Measurements from ENCODE around the gene ZDHHC18. TPM values are rescaled to one million over a fixed set of nuclear protein-coding genes. Genes with fewer than 3 reads are reported as not detected.

Gene ZDHHC18
- total and polyA plus RNA-seq, 2 of the 8 experiments (the other 6 are each of a cell fraction or from before 2014, with no cell fraction given), result 29.7 to 49.8 TPM

DNA sequence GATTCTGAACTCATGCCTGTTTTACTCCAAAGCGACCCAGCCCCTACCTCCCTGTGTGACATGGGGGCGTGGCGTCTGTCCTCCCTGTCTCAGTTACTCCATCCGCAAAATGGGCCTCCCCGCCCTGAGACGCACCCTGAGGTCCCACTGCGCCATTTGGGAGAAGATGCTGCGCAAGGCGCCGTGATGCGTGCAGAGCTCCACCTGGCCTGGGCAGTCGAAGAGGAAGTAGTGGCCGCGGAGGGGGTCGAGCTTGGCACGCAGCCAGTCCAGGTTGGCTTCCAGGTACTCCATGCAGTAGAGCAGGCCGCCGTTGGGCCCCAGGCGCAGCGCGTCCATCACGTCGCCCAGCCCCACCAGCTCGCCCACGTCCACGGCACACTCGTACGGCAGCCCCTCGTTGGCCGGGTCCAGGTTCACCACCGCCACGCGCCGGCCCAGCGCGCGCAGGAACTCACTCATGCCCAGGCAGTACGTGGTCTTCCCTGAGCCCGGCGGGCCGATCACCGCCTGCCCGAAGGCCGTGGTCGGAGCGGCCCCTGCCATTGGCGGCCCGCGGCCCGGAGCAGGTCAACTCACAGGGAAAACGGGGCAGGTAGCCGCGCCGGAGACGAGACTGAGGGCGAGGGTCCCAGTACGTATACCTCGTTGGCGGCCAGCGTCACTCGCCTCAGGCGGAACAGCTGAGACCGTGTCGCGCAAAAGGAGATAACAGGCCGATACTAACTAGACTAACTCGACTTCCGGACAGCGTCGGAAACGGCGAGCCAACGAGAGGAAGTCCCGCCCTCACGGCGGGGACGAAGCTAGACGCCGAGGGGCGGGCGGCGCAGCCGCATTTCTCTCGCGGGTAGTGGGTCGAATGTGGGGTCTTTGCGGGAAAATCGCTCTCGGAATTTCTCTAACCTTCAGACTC is 63.3 kb downstream of the ZDHHC18 start, which contains the start of gene GPN2 (continued):
- TF ChIP-seq, protein P1, sequence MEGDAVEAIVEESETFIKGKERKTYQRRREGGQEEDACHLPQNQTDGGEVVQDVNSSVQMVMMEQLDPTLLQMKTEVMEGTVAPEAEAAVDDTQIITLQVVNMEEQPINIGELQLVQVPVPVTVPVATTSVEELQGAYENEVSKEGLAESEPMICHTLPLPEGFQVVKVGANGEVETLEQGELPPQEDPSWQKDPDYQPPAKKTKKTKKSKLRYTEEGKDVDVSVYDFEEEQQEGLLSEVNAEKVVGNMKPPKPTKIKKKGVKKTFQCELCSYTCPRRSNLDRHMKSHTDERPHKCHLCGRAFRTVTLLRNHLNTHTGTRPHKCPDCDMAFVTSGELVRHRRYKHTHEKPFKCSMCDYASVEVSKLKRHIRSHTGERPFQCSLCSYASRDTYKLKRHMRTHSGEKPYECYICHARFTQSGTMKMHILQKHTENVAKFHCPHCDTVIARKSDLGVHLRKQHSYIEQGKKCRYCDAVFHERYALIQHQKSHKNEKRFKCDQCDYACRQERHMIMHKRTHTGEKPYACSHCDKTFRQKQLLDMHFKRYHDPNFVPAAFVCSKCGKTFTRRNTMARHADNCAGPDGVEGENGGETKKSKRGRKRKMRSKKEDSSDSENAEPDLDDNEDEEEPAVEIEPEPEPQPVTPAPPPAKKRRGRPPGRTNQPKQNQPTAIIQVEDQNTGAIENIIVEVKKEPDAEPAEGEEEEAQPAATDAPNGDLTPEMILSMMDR (IDR thresholded peaks at IDR 0.05; ENCODE audit: control extremely low read depth in 1 of 3, insufficient read depth in 1 of 3, low read depth in 1 of 3, low read length in 3 of 3), result no peak
- peak; percentile 81; the same call in 1 of the 2 replicates for TF ChIP-seq RBBP5 (IDR thresholded peaks at IDR 0.05; ENCODE audit: borderline replicate concordance, low read depth, low read length)
- TF ChIP-seq, protein P2, sequence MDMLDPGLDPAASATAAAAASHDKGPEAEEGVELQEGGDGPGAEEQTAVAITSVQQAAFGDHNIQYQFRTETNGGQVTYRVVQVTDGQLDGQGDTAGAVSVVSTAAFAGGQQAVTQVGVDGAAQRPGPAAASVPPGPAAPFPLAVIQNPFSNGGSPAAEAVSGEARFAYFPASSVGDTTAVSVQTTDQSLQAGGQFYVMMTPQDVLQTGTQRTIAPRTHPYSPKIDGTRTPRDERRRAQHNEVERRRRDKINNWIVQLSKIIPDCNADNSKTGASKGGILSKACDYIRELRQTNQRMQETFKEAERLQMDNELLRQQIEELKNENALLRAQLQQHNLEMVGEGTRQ (IDR thresholded peaks at IDR 0.05; ENCODE audit: low read length), result no peak
- TF ChIP-seq, protein P3, sequence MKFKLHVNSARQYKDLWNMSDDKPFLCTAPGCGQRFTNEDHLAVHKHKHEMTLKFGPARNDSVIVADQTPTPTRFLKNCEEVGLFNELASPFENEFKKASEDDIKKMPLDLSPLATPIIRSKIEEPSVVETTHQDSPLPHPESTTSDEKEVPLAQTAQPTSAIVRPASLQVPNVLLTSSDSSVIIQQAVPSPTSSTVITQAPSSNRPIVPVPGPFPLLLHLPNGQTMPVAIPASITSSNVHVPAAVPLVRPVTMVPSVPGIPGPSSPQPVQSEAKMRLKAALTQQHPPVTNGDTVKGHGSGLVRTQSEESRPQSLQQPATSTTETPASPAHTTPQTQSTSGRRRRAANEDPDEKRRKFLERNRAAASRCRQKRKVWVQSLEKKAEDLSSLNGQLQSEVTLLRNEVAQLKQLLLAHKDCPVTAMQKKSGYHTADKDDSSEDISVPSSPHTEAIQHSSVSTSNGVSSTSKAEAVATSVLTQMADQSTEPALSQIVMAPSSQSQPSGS (IDR thresholded peaks at IDR 0.05; ENCODE audit: low read length), result no peak

Measured in H1 (cell line).